Fibroblast of villous mesenchyme (primary cell): ENCODE data around the gene ZBTB20. TPM values are rescaled to one million over a fixed set of nuclear protein-coding genes. Genes with fewer than 3 reads are reported as not detected.

Experiments used
- DNase-seq: peaks from one replicate; pipeline ENCODE4 v3.0.0-alpha.2; 2010; ENCODE audit warnings: low read depth
- H3K4me3 ChIP-seq: 2 replicates; pipeline ENCODE4 v1.5.1; 2011; ENCODE audit warnings: low read depth, mild to moderate bottlenecking, low read length
- CTCF ChIP-seq: IDR thresholded peaks from 2 replicates; pipeline ENCODE4 v1.5.1; 2012; ENCODE audit warnings: low read depth, mild to moderate bottlenecking, low read length; ENCODE audit not compliant: insufficient read depth
- total RNA-seq: library from RNA; depleted of rRNA; stranded (reverse); fragments of >200 nt; gene quantifications from 2 replicates; pipeline ENCODE4 v1.2.3, GENCODE V29; 2012

ZBTB20 gene
- total RNA-seq, 1 donor, result 28.1 TPM

GRCh38 chr3:115004201-115005140 is 142.6 kb downstream of the ZBTB20 start:
- DNase-seq, result no peak
- H3K4me3 ChIP-seq, result no peak overlapping the region
- TF ChIP-seq CTCF, result no peak

DNA sequence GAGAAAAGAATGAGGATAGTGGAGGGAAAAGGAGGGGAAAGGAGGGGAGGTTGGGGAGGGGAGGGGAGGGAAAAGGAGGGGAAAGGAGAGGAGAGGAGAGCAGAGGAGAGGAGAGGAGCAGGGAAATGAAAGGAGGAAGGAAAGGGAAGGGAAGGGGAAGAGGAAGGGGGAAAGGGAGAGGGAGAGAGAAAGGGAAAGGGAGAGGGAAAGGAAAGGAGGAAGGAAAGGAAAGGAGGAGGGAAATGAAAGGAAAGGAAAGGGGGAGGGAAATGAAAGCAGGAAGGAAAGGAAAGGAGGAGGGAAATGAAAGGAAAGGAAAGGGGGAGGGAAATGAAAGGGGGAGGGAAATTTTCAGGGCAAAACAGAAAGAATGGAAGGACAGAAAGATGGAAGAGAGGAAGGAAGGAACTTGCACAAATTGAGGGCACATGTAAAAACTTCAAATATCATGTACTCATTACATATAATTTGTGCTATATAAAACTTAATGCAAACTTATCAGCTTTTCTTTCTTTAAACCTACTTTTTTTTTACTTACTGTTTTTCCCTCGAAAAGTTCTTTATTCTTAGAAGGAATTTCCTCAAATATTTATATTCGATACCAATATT is 148.0 kb downstream of the ZBTB20 start:
- DNase-seq, result no peak
- TF ChIP-seq CTCF, result no peak
- H3K4me3 ChIP-seq, result no peak overlapping the region

GRCh38 chr3:114994554-114995341 is 152.3 kb downstream of the ZBTB20 start:
- no peak overlapping the region for H3K4me3 ChIP-seq
- no peak for DNase-seq

GRCh38 chr3:114985776-114986175 is 161.3 kb downstream of the ZBTB20 start:
- no peak for DNase-seq
- TF ChIP-seq CTCF, result no peak
- no peak overlapping the region for H3K4me3 ChIP-seq

More at GRCh38 chr3:114994554-114995341, 152.3 kb downstream of the ZBTB20 start:
- TF ChIP-seq CTCF, result no peak

DNA sequence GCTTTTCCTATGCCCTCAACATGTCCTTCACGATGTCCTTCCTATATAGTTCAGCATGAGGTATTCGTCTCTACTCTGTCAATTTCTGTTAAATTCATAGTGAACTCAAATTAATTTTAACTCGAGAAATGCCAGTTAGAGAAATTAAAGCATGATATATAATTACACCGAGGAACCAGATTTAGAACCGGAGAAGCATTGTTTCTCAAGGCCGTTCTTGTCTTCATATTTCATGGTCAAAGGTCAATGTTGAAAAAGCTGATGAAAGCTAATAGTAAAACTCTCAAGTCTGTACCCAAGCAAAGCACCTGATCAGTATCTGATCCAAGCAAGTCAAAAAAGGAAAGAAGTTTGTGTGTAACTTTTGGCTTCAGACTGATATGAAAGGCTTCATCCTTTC is 163.8 kb downstream of the ZBTB20 start:
- no peak overlapping the region for H3K4me3 ChIP-seq
- TF ChIP-seq CTCF, result no peak
- DNase-seq, result no peak

GRCh38 chr3:114974387-114974786 is 172.7 kb downstream of the ZBTB20 start:
- H3K4me3 ChIP-seq, result no peak overlapping the region
- no peak for DNase-seq
- TF ChIP-seq CTCF, result no peak
